Activated B cell treated with CpG ODN at 0.5 μM for 24 hours (primary cell): ENCODE data around the gene OR11G2. TPM values are rescaled to one million over a fixed set of nuclear protein-coding genes. Genes with fewer than 3 reads are reported as not detected.
"Not testable (repeated sequence)": the region's sequence is repeated elsewhere in the genome, so short reads cannot be mapped to it uniquely, and the experiment has no call there.

Experiments used
- ATAC-seq: fragments of 200-7000 bp; cut with Tn5 transposase; one replicate; pipeline ENCODE4 v1.10.0; 2021; ENCODE audit warnings: low read depth, mild to moderate bottlenecking, moderate library complexity
- CTCF ChIA-PET: fragments of 350-600 bp; sonication (Branson Sonifier 250); formaldehyde crosslinking; loops from one replicate; lab custom pipeline; 2021; ENCODE audit warnings: antibody characterized with exemption; lab: Charles Lee
- POLR2A ChIA-PET: fragments of 350-600 bp; sonication (Branson Sonifier 250); formaldehyde crosslinking; loops from one replicate; lab custom pipeline; 2021; ENCODE audit warnings: antibody characterized with exemption; lab: Charles Lee
- DNase-seq: peaks from one replicate; pipeline ENCODE4 v3.0.0; 2022
- H3K27ac Mint-ChIP-seq: one replicate; pipeline ENCODE4 v1.8.0; 2020; ENCODE audit warnings: mixed read lengths
- H3K27me3 Mint-ChIP-seq: one replicate; pipeline ENCODE4 v1.8.0; 2021; ENCODE audit warnings: mixed read lengths
- H3K36me3 Mint-ChIP-seq: one replicate; pipeline ENCODE4 v1.8.0; 2021; ENCODE audit warnings: low read depth, mixed read lengths
- H3K4me1 Mint-ChIP-seq: one replicate; pipeline ENCODE4 v1.8.0; 2021; ENCODE audit warnings: mixed read lengths
- H3K4me3 Mint-ChIP-seq: one replicate; pipeline ENCODE4 v1.8.0; 2020; ENCODE audit warnings: mild to moderate bottlenecking, mixed read lengths
- H3K9me3 Mint-ChIP-seq: one replicate; pipeline ENCODE4 v1.8.0; 2020; ENCODE audit warnings: mixed read lengths
- CTCF ChIP-seq: fragments of 200-600 bp; IDR thresholded peaks from one replicate; pipeline ENCODE4 v1.8.0; 2022; ENCODE audit warnings: antibody characterized with exemption, mild to moderate bottlenecking
- intact Hi-C: fragments of 100-400 bp; cut with micrococcal nuclease; formaldehyde crosslinking; loops from one replicate; pipeline ENCODE4 v1.15.1; 2024
- total RNA-seq: library from RNA; stranded (reverse); gene quantifications from 2 replicates; pipeline ENCODE4 v1.2.3, GENCODE V29; 2022

OR11G2 gene
- total RNA-seq, 1 donor from 2014 or later, result not detected

DNA sequence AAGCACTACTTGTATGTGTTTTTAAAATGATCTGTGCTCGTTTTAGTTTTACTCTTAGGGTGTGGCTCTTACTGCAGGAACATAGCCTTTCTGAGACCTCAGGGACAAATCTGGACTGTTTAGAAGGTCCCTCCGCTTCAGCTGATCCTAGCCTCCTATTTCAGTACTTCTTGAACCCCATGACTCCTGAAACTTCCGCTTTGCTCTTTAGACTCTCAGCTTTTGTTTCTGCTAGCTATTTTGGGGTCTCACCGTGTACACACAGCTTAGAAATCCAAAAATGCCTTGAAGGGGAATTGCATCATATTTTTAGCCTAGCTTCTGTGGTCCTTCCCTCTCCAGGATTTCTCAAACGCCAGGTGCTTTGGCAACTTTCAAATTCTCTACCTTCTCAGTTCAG lies 8.3 kb downstream of the OR11G2 start:
- H3K4me1 Mint-ChIP-seq, result no peaks in the 10 kb centered on the region
- CTCF ChIA-PET, result no interaction called here

DNA sequence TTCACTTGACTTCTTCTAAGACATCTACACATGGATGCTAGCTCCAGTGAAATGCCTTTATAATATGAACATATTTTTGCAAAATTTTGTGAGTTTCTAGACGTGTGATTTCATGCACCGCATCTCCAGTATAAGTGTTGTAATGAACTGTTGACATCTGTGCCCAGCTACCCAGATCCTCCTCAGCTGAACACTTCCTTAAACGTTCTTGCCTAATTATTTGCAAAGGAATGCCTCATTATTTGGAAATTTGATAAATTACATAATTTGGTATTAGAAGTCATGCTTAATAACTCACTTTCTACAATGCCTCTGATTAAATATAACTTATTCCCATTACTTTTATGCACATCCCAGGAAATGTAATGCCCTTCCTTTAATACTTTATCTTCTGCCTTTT lies 14.0 kb downstream of the OR11G2 start:
- Mint-ChIP-seq H3K27me3 (peaks cover 4% of the 10 kb centered on the region), H3K36me3 (no peaks in the 10 kb centered on the region), H3K4me1 (no peaks in the 10 kb centered on the region), H3K27ac (no peak overlapping the region), H3K9me3 (peaks cover 3% of the 10 kb centered on the region), H3K4me3 (no peak overlapping the region)
- POLR2A ChIA-PET, result no interaction called here
- DNase-seq, result no peak
- CTCF ChIA-PET, result no interaction called here
- no peak for ATAC-seq
- TF ChIP-seq CTCF, result no peak
- intact Hi-C loops, result no loop called here

More for the DNA sequence above, 8.3 kb downstream of the OR11G2 start:
- H3K27me3 Mint-ChIP-seq, result peaks cover 10% of the 10 kb centered on the region
- H3K4me3 Mint-ChIP-seq, result no peak overlapping the region
- no peak for DNase-seq
- no peaks in the 10 kb centered on the region for H3K36me3 Mint-ChIP-seq
- POLR2A ChIA-PET, result no interaction called here
- TF ChIP-seq CTCF, result no peak
- ATAC-seq, result no peak
- intact Hi-C loops, result no loop called here
- H3K9me3 Mint-ChIP-seq, result no peaks in the 10 kb centered on the region
- H3K27ac Mint-ChIP-seq, result no peak overlapping the region

DNA sequence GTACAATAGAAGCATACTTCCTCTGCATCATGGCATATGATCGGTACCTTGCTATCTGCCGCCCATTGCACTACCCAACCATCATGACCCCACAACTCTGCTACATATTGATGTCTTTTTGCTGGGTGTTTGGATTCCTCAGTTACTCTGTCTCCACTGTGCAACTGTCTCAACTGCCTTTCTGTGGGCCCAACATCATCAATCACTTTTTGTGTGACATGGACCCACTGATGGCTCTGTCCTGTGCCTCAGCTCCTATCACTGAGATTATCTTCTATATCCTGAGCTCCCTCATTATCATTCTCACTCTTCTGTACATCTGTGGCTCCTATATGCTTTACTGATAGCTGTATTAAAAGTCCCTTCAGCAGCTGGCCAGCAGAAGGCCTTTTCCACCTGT lies 18.9 kb downstream of the OR11G2 start:
- POLR2A ChIA-PET, result no interaction called here
- ATAC-seq (no peak), DNase-seq (no peak)
- no peaks in the 10 kb centered on the region for H3K36me3 Mint-ChIP-seq
- H3K27ac Mint-ChIP-seq, result no peak overlapping the region
- CTCF ChIA-PET, result interaction anchor here (0.6 kb wide), 1 partner anchor 11 kb away, joined by 6 read pairs; no protein-coding TSS in a partner anchor
- no peak for TF ChIP-seq CTCF
- intact Hi-C loops, result no loop called here
- peaks cover 3% of the 10 kb centered on the region for H3K9me3 Mint-ChIP-seq
- no peak overlapping the region for H3K4me3 Mint-ChIP-seq
- no peaks in the 10 kb centered on the region for H3K4me1 Mint-ChIP-seq
- H3K27me3 Mint-ChIP-seq, result peaks cover 4% of the 10 kb centered on the region

DNA sequence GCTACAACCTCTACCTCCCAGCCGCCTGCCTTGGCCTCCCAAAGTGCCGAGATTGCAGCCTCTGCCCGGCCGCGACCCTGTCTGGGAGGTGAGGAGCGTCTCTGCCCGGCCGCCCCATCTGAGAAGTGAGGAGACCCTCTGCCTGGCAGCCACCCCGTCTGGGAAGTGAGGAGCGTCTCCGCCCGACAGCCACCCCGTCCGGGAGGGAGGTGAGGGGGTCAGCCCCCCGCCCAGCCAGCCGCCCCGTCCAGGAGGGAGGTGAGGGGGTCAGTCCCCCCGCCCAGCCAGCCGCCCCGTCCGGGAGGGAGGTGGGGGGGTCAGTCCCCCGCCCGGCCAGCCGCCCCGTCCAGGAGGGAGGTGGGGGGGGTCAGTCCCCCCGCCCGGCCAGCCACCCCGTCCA lies 21.7 kb downstream of the OR11G2 start:
- H3K27me3 Mint-ChIP-seq, H3K4me1 Mint-ChIP-seq, H3K36me3 Mint-ChIP-seq, intact Hi-C loops, CTCF ChIA-PET, POLR2A ChIA-PET, H3K27ac Mint-ChIP-seq, ATAC-seq, H3K9me3 Mint-ChIP-seq, DNase-seq, H3K4me3 Mint-ChIP-seq: not testable (repeated sequence)

DNA sequence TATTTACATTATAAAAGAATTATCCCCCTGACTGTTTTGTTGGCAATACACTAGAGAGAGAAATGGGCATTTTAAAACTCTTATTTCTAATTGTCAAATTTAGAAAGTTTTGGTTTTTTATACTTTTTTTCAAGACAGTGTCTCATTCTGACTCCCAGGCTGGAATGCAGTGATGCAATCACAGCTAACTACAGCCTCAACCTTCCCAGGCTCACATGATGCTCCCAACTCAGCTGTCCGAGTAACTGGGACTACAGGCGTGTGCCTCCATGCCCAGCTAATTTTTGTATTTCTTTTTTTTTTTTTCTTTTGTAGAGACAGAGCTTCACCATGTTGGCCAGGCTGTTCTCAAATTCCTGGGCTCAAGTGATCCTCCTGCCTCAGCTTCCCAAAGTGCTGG lies 24.5 kb downstream of the OR11G2 start:
- Mint-ChIP-seq H3K4me1 (no peaks in the 10 kb centered on the region), H3K27me3 (peaks cover 7% of the 10 kb centered on the region), H3K36me3 (no peaks in the 10 kb centered on the region), H3K4me3 (no peak overlapping the region), H3K9me3 (peaks cover 3% of the 10 kb centered on the region), H3K27ac (no peak overlapping the region)
- ATAC-seq (no peak), DNase-seq (no peak)
- TF ChIP-seq CTCF, result no peak
- POLR2A ChIA-PET, result no interaction called here
- intact Hi-C loops, result no loop called here
- CTCF ChIA-PET, result no interaction called here

DNA sequence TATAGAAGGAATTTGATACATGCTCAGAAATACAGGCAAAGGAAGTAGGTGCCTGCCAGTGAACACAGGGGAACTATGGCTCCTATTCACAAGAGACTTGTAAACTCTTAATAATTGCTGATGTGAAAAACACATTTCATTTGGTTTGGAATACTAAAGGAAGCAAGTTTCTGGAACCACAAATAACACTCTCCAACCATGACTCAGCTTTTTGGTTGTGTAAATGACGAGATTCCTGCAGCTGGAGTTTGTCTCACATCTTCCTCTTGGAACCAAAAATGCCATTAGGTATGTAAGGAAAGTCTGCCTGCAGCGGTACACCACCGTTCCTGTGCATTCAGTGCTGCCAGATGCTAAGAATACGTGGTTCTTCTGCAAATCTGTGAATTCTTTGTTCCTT lies 28.3 kb downstream of the OR11G2 start:
- intact Hi-C loops, result no loop called here
- CTCF ChIA-PET, result no interaction called here

More for the DNA sequence above, 28.3 kb downstream of the OR11G2 start:
- DNase-seq (no peak), ATAC-seq (no peak)
- H3K36me3 Mint-ChIP-seq, result no peaks in the 10 kb centered on the region
- peaks cover 9% of the 10 kb centered on the region for H3K27me3 Mint-ChIP-seq
- no peaks in the 10 kb centered on the region for H3K4me1 Mint-ChIP-seq
- H3K9me3 Mint-ChIP-seq, result peaks cover 3% of the 10 kb centered on the region
- no peak for TF ChIP-seq CTCF
- POLR2A ChIA-PET, result no interaction called here
- no peak overlapping the region for H3K4me3 Mint-ChIP-seq
- H3K27ac Mint-ChIP-seq, result no peak overlapping the region
